Stimulated activated CD4-positive, alpha-beta T cell treated with anti-CD3 and anti-CD28 coated beads, TNF-alpha, amount 100 ng/mL, for 48 hours (primary cell): Measurements from ENCODE around the gene B3GNT4.
"Not testable (repeated sequence)": the region's sequence is repeated elsewhere in the genome, so short reads cannot be mapped to it uniquely, and the experiment has no call there.

Experiments
- DNase-seq, 3 donors: peaks; one replicate each; pipeline ENCODE4 v3.0.0-alpha.2; 2020; ENCODE audit warnings: low read depth in 3 of 3

B3GNT4 gene

GRCh38 chr12:122215771-122216170, 12.3 kb downstream of the B3GNT4 start:
- no peak for DNase-seq

DNA sequence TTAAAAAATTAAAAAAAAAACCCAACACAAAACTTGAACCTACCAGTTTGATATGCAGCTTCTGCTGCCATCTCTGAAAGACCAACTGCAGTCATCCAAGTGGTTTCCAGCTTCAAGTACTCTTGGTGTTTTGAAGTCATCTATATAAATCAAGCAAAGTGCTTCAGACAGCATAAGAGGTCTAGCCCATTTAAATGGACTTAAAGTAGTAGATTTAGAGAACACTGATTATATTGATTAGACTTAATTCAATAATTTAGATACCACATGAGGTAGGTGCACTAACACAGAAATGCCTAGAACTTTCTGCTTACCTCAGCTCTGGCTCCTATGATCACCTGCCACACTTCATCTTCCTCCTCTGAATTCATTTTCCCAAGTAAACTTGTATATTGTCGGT, 12.9 kb downstream of the B3GNT4 start:
- no peak for DNase-seq

- DNase-seq, result peak; percentile 99 to 100 (median 100)
Observed at GRCh38 chr12:122225683-122226365, 22.3 kb downstream of the B3GNT4 start, which contains the start of gene DIABLO. DIABLO (minus strand) TSS chr12:122226052; CDS start chr12:122226014, 38 bp downstream.

GRCh38 chr12:122226366-122227125, 23.0 kb downstream of the B3GNT4 start:
- no peak for DNase-seq

DNA sequence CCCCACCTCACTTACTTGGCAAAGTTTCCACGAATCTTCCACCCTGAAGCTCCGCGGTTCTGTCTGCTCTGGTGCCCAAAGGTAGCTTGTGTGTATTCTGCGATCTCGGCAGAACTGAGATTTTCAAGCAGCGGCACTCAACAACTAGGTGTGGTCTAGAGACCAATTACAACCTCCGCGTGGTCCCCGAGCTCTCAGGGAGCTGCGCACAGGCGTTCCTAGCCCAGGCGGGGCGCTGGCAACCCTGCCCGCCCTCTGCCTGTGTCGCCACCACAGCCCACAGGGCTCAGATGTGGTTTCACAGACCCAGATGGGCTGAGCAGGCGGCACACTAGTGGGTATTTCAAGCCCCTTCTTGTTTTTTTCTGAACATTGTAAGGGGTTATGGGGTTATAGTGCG, 23.8 kb downstream of the B3GNT4 start:
- no peak for DNase-seq

GRCh38 chr12:122228092-122228491, 24.6 kb downstream of the B3GNT4 start:
- no peak for DNase-seq

GRCh38 chr12:122230798-122231197, 27.3 kb downstream of the B3GNT4 start:
- no peak for DNase-seq

DNA sequence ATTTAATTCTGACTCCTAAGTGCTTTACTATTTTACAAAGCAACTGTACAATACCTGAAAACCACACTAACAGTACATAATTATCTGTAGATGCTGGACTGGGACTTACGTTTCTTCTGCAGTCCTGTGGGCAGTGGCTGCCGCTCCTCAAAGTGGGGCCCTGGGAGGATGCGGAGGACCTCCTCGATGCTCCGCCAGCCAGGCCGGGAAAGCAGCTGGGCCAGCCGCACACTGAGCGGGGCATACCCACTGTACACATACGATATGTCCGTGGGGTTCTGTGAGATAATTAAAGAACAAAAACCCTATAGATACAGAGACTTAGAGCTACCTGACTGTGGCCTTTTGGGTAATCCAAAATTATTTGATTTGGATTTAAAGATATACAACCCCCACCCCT, 29.2 kb downstream of the B3GNT4 start:
- DNase-seq, result no peak

- DNase-seq, result no peak
Observed at GRCh38 chr12:122235741-122236140, 32.2 kb downstream of the B3GNT4 start.

DNA sequence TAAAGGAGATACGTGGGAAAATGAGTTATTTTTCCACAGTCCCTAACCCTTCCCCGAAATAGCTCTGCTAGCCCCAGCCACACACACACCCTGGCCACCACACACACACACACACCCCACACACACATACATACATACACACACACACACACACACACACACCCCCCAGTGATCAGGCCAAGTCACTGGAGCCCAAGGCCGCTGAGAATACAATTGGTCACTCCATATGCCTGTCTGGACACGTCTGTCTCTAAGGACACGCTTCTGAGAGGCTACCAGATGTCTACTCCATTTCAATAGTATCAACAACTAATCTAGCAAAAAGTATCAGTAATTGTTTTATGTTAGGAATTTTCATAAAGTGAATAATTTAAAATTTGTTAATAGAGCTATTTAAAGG, 35.4 kb downstream of the B3GNT4 start:
- DNase-seq, result no peak

DNA sequence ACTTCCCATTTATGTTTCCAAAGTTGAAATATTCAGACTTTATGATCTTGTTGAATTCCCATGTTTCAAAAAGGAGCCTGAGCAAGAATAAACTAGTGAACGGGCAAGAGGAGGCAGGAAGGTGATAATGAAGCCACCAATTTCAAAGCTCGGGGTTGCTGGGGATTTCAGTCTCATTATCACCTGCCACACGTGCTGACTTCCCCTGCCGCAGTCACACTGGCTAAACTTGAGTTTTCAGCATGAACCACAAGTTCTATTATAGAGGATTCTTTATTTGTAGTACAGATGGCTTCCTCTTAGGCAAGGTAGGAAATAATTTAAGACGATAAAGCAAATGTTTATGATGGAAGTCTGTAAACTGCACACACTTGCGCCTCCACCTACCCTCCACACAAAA, 40.5 kb downstream of the B3GNT4 start:
- DNase-seq, result no peak

GRCh38 chr12:122244565-122245371, 41.3 kb downstream of the B3GNT4 start:
- DNase-seq, result no peak

GRCh38 chr12:122245553-122245952, 42.0 kb downstream of the B3GNT4 start:
- no peak for DNase-seq

DNA sequence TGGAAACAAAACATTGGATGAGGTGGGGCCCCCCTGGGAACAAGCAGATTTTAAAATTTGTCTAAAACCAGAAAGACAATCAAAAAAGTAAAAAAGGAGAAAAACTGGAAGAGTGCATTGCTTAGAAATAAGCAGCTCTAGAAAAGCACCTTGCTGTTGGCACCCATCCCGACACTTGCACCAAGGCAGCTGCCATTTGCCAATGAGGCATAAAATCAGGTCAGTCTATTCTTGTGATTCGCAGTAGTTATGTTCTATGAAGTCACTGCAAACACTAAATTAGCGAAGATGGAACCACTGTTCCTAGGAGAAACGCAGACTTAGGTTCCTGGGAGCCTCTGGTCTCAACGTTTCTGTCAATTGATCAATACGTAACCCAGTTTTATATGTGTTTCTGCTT, 46.5 kb downstream of the B3GNT4 start:
- DNase-seq, result no peak

DNA sequence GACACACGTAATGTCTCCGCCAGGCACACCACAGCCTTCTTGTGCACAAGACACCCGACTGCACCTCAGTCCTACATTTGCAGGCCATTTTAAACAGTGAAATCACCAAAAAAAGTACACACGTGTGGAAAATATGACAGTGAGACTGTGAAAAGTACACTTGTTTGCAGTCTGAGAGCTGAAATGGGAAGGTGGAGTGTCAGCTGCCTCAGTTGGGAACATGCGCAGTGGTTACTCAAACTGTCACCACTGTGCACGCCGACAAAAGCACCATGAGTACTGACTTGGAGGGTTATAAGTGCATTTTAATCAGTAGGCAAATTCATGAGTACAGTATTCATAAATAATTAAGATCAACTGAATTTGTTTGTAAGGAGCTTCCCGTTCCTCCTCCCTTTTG, 47.0 kb downstream of the B3GNT4 start:
- no peak for DNase-seq

DNA sequence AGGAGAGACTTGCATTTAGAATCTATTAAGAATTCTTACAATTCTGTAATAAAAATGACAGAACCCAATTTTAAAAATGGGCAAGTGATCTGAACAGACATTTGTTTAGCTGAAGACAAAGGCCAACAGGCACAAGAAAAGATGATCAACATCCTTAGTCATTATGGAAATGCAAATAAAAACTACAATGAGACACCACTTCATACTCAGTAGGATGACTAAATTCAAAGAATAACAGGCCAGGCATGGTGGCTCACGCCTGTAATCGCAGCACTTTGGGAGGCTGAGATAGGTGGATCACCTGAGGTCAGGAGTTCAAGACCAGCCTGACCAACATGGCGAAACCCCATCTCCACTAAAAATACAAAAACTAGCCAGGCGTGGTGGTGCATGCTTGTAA, 55.0 kb downstream of the B3GNT4 start:
- not testable (repeated sequence) for DNase-seq
